Activated B cell treated with CpG ODN at 0.5 μM for 24 hours (primary cell): Measurements from ENCODE around the gene FPR3. TPM values are rescaled to one million over a fixed set of nuclear protein-coding genes. Genes with fewer than 3 reads are reported as not detected.

ENCODE experiments used
- ATAC-seq: fragments of 200-7000 bp; cut with Tn5 transposase; one replicate; pipeline ENCODE4 v1.10.0; 2021; ENCODE audit warnings: low read depth, mild to moderate bottlenecking, moderate library complexity
- CTCF ChIA-PET: fragments of 350-600 bp; sonication (Branson Sonifier 250); formaldehyde crosslinking; loops from one replicate; lab custom pipeline; 2021; ENCODE audit warnings: antibody characterized with exemption; lab: Charles Lee
- POLR2A ChIA-PET: fragments of 350-600 bp; sonication (Branson Sonifier 250); formaldehyde crosslinking; loops from one replicate; lab custom pipeline; 2021; ENCODE audit warnings: antibody characterized with exemption; lab: Charles Lee
- DNase-seq: peaks from one replicate; pipeline ENCODE4 v3.0.0; 2022
- H3K27ac Mint-ChIP-seq: one replicate; pipeline ENCODE4 v1.8.0; 2020; ENCODE audit warnings: mixed read lengths
- H3K27me3 Mint-ChIP-seq: one replicate; pipeline ENCODE4 v1.8.0; 2021; ENCODE audit warnings: mixed read lengths
- H3K36me3 Mint-ChIP-seq: one replicate; pipeline ENCODE4 v1.8.0; 2021; ENCODE audit warnings: low read depth, mixed read lengths
- H3K4me1 Mint-ChIP-seq: one replicate; pipeline ENCODE4 v1.8.0; 2021; ENCODE audit warnings: mixed read lengths
- H3K4me3 Mint-ChIP-seq: one replicate; pipeline ENCODE4 v1.8.0; 2020; ENCODE audit warnings: mild to moderate bottlenecking, mixed read lengths
- H3K9me3 Mint-ChIP-seq: one replicate; pipeline ENCODE4 v1.8.0; 2020; ENCODE audit warnings: mixed read lengths
- CTCF ChIP-seq: fragments of 200-600 bp; IDR thresholded peaks from one replicate; pipeline ENCODE4 v1.8.0; 2022; ENCODE audit warnings: antibody characterized with exemption, mild to moderate bottlenecking
- intact Hi-C: fragments of 100-400 bp; cut with micrococcal nuclease; formaldehyde crosslinking; loops from one replicate; pipeline ENCODE4 v1.15.1; 2024
- total RNA-seq: library from RNA; stranded (reverse); gene quantifications from 2 replicates; pipeline ENCODE4 v1.2.3, GENCODE V29; 2022

FPR3 gene
- total RNA-seq, 1 donor from 2014 or later = 0.27 TPM

GRCh38 chr19:51789061-51789795 is 5.7 kb upstream of the FPR3 start:
- ATAC-seq = no peak
- no peaks in the 10 kb centered on the region for H3K36me3 Mint-ChIP-seq

GRCh38 chr19:51792932-51793331 is 2.0 kb upstream of the FPR3 start:
- CTCF ChIA-PET = no interaction called here
- Mint-ChIP-seq H3K4me3 (no peak overlapping the region), H3K9me3 (peaks cover 7% of the 10 kb centered on the region)

More at GRCh38 chr19:51789061-51789795, 5.7 kb upstream of the FPR3 start:
- Mint-ChIP-seq H3K27me3 (peaks cover 6% of the 10 kb centered on the region), H3K27ac (no peak overlapping the region), H3K9me3 (peaks cover 10% of the 10 kb centered on the region), H3K4me1 (peaks cover 4% of the 10 kb centered on the region), H3K4me3 (no peak overlapping the region)
- no peak for DNase-seq
- TF ChIP-seq CTCF = no peak
- intact Hi-C loops = no loop called here
- CTCF ChIA-PET = no interaction called here
- POLR2A ChIA-PET = no interaction called here

GRCh38 chr19:51793994-51794393 is 963 bp upstream of the FPR3 start:
- Mint-ChIP-seq H3K4me1 (no peaks in the 10 kb centered on the region), H3K36me3 (no peaks in the 10 kb centered on the region), H3K27ac (no peak overlapping the region), H3K27me3 (peaks cover 6% of the 10 kb centered on the region), H3K4me3 (no peak overlapping the region), H3K9me3 (peaks cover 7% of the 10 kb centered on the region)
- no peak for ATAC-seq
- no peak for TF ChIP-seq CTCF
- no peak for DNase-seq
- intact Hi-C loops = no loop called here
- ChIA-PET POLR2A (no interaction called here), CTCF (no interaction called here)

More at GRCh38 chr19:51792932-51793331, 2.0 kb upstream of the FPR3 start:
- H3K27me3 Mint-ChIP-seq = peaks cover 6% of the 10 kb centered on the region
- intact Hi-C loops = no loop called here
- DNase-seq (no peak), ATAC-seq (no peak)
- POLR2A ChIA-PET = no interaction called here
- no peak overlapping the region for H3K27ac Mint-ChIP-seq
- no peak for TF ChIP-seq CTCF
- H3K36me3 Mint-ChIP-seq = no peaks in the 10 kb centered on the region
- H3K4me1 Mint-ChIP-seq = no peaks in the 10 kb centered on the region

DNA sequence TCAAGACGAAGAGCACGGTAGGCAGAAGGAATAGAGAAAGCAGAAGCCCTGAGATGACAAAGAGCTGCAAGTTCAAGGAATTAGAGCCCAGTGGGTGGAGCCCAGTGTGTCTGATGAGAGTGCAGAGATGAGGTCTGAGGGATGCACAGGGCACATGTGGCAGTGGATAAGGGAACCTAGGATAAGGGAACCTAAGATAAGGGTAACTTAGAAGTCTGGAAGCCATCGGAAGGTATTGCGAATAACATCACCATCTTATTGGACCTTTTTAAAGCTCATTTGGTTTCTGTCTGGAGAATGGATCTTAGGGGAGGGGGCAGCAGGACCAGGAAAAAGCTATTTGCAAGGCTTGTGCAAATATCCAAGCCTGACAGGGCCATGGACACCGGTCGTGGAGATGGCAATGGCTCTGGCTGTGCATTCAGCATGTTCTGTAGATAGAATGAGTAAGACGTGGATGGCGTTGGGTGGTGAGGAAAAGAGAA is 1.3 kb downstream of the FPR3 start:
- ChIA-PET CTCF (no interaction called here), POLR2A (interaction anchor here (0.5 kb wide), 1 partner anchor 14 kb away, joined by 3 read pairs; no protein-coding TSS in a partner anchor)
- Mint-ChIP-seq H3K27me3 (peaks cover 7% of the 10 kb centered on the region), H3K4me3 (no peak overlapping the region), H3K36me3 (no peaks in the 10 kb centered on the region), H3K4me1 (no peaks in the 10 kb centered on the region), H3K9me3 (peaks cover 7% of the 10 kb centered on the region), H3K27ac (no peak overlapping the region)
- TF ChIP-seq CTCF = no peak
- no peak for DNase-seq
- intact Hi-C loops = no loop called here
- no peak for ATAC-seq

DNA sequence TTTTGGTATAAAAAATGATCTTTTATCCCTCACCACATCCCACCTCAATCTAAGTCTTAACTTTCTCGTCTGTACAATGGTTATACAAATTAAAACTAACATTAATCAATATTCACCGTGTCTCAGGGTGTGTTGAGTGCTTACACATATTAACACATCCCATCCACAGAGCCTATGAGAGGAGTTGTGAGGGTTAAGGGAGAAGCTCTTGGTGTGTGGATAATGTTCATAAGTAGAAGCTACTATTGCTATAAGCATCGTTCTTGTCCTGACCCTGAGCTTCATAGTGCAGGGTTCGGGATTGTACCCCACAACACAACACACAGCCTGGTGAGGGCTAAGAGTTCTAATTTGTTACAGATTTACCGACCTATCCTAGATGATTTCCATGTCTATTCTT is 2.5 kb downstream of the FPR3 start:
- intact Hi-C loops = no loop called here
- DNase-seq = no peak
- H3K4me1 Mint-ChIP-seq = no peaks in the 10 kb centered on the region
- H3K4me3 Mint-ChIP-seq = no peak overlapping the region
- peaks cover 8% of the 10 kb centered on the region for H3K9me3 Mint-ChIP-seq
- H3K27me3 Mint-ChIP-seq = peaks cover 5% of the 10 kb centered on the region
- ChIA-PET CTCF (no interaction called here), POLR2A (no interaction called here)
- TF ChIP-seq CTCF = no peak
- ATAC-seq = no peak
- H3K36me3 Mint-ChIP-seq = no peaks in the 10 kb centered on the region
- H3K27ac Mint-ChIP-seq = no peak overlapping the region
